Thyroid gland (tissue), 4 donors: Measurements from ENCODE around the gene FAM200C.

Source experiments
- POLR2A ChIP-seq, 2 donors: fragments of 450-650 bp; IDR thresholded peaks; one replicate each; pipeline ENCODE4 v1.6.1; 2017; ENCODE audit warnings: antibody characterized with exemption in 2 of 2, mild to moderate bottlenecking in 2 of 2, moderate library complexity in 1 of 2
- TF ChIP-seq, protein P1 (sequence below), 6 experiments: fragments of 200-600 bp in 3 of 6; fragments of 450-650 bp in 3 of 6; sonication (generic) in 3 of 6; IDR thresholded peaks; one replicate each; pipeline ENCODE4 v1.5.1; 2016 to 2019; ENCODE audit warnings: antibody characterized with exemption in 6 of 6, mild to moderate bottlenecking in 2 of 6, inconsistent platforms in 1 of 6, moderate library complexity in 1 of 6

DNA sequence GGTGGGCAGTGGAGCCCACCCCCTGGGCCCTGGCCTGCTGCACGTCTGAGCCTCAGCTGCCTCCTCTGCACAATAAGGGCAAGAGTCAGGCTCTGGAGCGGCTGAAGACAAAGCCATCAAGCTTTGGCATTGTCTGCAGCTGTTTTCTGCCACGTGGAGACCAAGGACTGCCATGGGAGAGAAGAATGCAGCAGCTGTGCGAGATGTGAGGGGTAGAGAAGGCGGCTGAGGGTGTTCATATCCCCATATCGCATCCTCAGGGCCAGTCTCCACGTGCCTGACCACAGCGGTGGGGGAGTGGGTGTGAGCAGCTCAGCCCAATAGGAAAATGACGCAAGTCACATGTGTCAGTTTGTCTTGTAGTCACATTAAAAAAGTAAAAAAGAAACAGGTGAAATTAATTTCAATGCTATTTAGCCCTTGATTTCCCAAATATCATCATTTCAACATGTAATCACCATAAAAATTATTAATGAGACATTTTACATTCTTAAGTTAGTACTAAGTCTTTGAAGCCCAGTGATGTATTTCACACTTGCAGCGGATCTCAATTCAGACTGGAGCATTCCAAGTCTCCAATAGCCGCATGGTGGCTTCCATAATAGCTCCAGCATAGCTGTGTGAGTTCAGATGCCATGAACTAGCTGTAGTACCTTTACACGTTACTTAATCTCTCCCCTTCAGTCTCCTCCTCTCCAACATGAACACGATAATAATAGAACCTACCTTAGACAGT lies 36.0 kb downstream of the FAM200C start:
- TF ChIP-seq, protein P1, sequence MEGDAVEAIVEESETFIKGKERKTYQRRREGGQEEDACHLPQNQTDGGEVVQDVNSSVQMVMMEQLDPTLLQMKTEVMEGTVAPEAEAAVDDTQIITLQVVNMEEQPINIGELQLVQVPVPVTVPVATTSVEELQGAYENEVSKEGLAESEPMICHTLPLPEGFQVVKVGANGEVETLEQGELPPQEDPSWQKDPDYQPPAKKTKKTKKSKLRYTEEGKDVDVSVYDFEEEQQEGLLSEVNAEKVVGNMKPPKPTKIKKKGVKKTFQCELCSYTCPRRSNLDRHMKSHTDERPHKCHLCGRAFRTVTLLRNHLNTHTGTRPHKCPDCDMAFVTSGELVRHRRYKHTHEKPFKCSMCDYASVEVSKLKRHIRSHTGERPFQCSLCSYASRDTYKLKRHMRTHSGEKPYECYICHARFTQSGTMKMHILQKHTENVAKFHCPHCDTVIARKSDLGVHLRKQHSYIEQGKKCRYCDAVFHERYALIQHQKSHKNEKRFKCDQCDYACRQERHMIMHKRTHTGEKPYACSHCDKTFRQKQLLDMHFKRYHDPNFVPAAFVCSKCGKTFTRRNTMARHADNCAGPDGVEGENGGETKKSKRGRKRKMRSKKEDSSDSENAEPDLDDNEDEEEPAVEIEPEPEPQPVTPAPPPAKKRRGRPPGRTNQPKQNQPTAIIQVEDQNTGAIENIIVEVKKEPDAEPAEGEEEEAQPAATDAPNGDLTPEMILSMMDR (IDR thresholded peaks at IDR 0.05): no peak
- no peak for TF ChIP-seq POLR2A (IDR thresholded peaks at IDR 0.05)
